Motor neuron (in vitro differentiated cells): ENCODE data around the gene FABP1. TPM values are rescaled to one million over a fixed set of nuclear protein-coding genes. Genes with fewer than 3 reads are reported as not detected.

ENCODE experiments used
- ATAC-seq, 8 experiments: fragments of 200-7000 bp; cut with Tn5 transposase; replicated peaks in 6 of 8; 2 replicates each; pipeline ENCODE4 v1.8.0; 2021; ENCODE audit warnings: mild to moderate bottlenecking in 8 of 8, moderate library complexity in 8 of 8
- H3K27ac ChIP-seq, 2 donors: fragments of 250-450 bp; sonication (Bioruptor Pico); 2 replicates each; pipeline ENCODE4 v1.9.0; 2021; ENCODE audit warnings: antibody characterized with exemption in 2 of 2, mild to moderate bottlenecking in 2 of 2, moderate library complexity in 1 of 2
- H3K4me1 ChIP-seq, 2 donors: fragments of 250-450 bp; sonication (Bioruptor Pico); replicated peaks in 1 of 2; 2 replicates each; pipeline ENCODE4 v1.6.1; 2021; ENCODE audit warnings: antibody characterized with exemption in 2 of 2, mild to moderate bottlenecking in 2 of 2, moderate library complexity in 1 of 2
- H3K4me3 ChIP-seq, 5 donors: fragments of 250-450 bp; sonication (Bioruptor Pico); 2 replicates each; pipeline ENCODE4 v1.9.0; 2021; ENCODE audit warnings: antibody characterized with exemption in 5 of 5, mild to moderate bottlenecking in 5 of 5, moderate library complexity in 4 of 5
- WGBS, 10 experiments: fragments of 450-650 bp; shearing (Covaris generic); methylation state at CpG; one replicate each; pipeline ENCODE4 v1.0.0; 2022; 5-methylcytosine and 5-hydroxymethylcytosine counted together
- in situ Hi-C, 9 experiments: fragments of 400-800 bp; cut with MboI; loops; one replicate each; pipeline ENCODE4 v1.15.0; 2021; ENCODE audit warnings: low sequenced_read_pairs in 9 of 9, low pct_unique_long_range_greater_than_20kb in 2 of 9; ENCODE audit not compliant: unreplicated experiment in 9 of 9
- total RNA-seq, 8 experiments: library from RNA; unstranded; fragments of 300-600 nt; gene quantifications; 2 replicates each; pipeline versions ENCODE4 v1.2.3 to v1.2.4, GENCODE V29; 2022

Gene FABP1
- under 1 TPM in 5 of 8 experiments, not detected in 3; 0.23 to 0.85 (median 0.43) TPM for total RNA-seq

DNA sequence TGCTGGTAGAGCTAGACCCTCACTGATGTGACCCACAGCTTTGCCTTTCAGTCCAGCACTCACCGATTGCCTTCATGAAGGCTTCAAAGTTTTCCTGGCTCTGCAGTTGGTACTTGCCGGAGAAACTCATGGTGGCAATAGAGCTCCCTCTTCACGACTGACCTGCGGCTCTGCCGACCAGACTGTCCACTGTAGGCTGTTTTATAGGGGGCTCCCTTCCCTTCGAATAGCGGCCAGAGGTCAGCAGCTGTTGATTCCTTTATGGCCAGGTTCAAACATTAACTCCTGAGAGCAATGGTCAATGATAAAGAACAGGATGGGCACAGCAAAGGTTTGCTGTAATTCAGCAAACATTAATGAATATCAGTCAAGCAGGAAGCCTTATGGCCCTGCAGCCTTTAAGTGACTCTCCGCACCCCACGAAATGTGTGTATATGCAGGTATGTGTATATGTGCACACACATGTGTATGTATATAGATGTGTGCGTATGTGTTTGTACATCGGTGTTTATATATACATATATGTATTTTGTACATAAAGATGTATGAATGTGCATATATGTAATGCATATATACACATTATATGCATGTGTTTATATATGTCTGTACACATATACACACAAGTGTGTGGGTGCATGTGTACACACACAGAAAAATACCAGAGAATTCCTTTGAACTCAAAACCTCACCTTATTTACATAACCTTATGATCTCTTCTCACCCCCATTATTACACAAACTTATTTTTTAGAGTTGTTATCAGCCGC, at the start of gene FABP1:
Gene FABP1 (minus strand): TSS at position 175 of the 766 bp plus-strand sequence. CDS start 45 bp downstream, at position 130.
- in situ Hi-C loops, result no loop called here
- no peak within 1 kb of the TSS for H3K4me3 ChIP-seq
- no peak within 1 kb of the TSS for H3K27ac ChIP-seq
- H3K4me1 ChIP-seq, result peaks cover 2 to 6% of the 10 kb centered on the region in 2 donors
- WGBS, 10 experiments, result 17 to 67% (median 47%) methylated on average over 1 to 10 of the region's 12 CpGs; no CpG with 5 or more reads in 3 of the 10 experiments
- no peak for ATAC-seq

DNA sequence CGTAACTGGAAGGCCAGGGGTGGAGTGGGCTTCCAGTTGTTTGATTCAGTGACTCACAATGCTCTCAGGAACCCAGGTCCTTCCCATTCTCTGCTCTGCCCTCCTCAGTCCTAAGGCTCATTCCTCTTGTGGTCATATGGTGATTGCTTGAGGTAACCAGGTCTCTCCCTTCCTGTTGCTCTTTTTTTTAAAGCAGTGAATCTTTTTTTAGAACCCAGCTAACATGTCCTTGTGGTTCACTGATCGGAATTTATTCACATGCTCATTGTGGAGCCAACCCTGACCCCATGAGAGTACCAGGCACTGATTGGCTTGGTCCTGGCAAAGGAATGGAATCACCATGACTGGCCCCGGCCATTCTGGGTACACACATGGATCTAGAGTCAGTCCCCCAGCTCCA, 49.7 kb upstream of the FABP1 start:
- WGBS, 10 experiments, result 0 to 100% (median 68%) methylated on average over 1 to 3 of the region's 3 CpGs; no CpG with 5 or more reads in 2 of the 10 experiments
- peak in 3 of 8 experiments; percentile 49 to 93 (median 91) for ATAC-seq

DNA sequence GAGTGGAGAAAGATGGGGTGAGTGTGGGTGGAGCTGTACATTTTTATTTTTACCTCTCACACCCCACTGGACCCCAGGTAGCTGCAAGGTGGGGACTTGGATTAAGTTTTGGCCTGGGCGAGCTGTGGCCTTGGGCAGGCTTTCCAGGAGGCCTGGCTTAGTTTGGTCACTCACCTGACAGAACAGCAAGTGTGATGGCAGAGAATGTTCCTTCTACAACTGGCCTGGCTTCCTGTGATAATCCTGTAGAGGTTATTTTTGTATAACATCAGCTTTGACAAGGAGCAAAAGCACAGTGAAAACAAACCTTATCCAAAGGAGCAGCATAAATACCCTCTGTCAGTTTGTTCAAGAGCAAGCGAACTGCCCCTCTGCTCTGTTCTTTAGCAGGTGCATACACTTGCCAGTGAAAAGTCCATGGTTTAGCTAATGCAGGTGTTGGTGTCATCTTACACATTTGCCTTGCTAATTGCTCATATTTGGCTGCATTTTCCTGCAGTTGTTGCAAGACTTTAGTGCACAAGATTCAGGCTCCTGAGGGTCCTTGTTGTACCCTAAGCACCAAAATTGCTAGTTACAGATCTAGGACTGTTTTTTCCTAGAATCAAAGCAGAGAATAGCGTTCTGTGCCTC, 48.6 kb upstream of the FABP1 start:
- no peak overlapping the region for H3K27ac ChIP-seq
- in situ Hi-C loops, result loop anchor here in 1 of 9 experiments (25.0 kb wide), 1 partner anchor 111 kb away; no protein-coding TSS in a partner anchor
- WGBS, 10 experiments, result 0 to 83% (median 40%) methylated on average over 1 to 2 of the region's 3 CpGs; no CpG with 5 or more reads in 1 of the 10 experiments
- no peak overlapping the region for H3K4me3 ChIP-seq
- no peaks in the 10 kb centered on the region for H3K4me1 ChIP-seq
- peak in 1 of 8 experiments; percentile 31 for ATAC-seq

More for the DNA sequence above, 49.7 kb upstream of the FABP1 start:
- Histone ChIP-seq H3K27ac (no peak overlapping the region), H3K4me1 (no peaks in the 10 kb centered on the region), H3K4me3 (no peak overlapping the region)
- in situ Hi-C loops, result loop anchor here in 1 of 9 experiments (25.0 kb wide), 1 partner anchor 110 kb away; no protein-coding TSS in a partner anchor

DNA sequence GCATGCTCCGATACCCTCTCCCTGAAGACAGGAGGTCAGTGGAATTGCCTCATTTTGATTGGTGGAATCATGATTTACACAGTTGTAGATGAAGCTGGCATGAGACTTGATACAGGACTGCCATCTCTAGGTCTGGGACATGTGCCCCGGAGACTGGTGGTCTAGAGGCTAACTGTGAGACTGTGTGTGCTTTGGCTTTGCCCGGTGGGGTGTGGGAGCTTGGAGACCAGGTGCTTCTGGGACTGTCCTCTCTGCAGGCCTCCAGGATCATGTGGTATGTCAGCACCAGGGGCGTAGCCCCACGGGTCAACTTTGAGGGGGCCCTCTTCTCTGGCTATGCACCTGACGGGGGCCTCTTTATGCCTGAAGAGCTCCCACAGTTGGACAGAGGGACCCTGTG, 45.0 kb upstream of the FABP1 start:
- no peak for ATAC-seq
- 86 to 100% (median 93%) methylated on average over 1 to 4 of the region's 6 CpGs; no CpG with 5 or more reads in 6 of the 10 experiments for WGBS, 10 experiments
- in situ Hi-C loops, result loop anchor here in 1 of 9 experiments (25.0 kb wide), 1 partner anchor 111 kb away; the partner anchor contains the start of genes KRCC1 and SMYD1

DNA sequence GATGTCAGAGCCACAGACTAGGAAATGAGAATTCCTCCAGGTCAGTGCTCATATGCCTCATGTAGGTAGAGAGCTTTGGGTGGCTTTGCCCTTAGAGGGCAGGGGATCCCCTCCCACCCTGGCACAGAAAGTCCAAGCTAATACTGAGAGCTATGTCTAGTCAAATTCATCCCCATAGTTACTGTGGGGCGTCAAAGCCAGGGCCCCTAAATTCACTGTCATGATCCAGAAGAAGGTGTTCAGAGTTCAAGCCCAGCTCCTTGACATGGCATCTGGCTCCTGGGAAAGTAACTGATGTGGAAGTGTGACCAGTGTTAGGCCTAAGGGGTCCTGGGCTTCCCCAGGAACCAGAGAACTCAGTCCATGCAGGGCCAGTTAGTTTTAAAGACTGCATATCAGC, 44.1 kb upstream of the FABP1 start:
- in situ Hi-C loops, result loop anchor here in 1 of 9 experiments (25.0 kb wide), 1 partner anchor 110 kb away; the partner anchor contains the start of genes KRCC1 and SMYD1
- Histone ChIP-seq H3K27ac (no peak overlapping the region), H3K4me1 (peaks cover 0 to 3% of the 10 kb centered on the region in 2 donors), H3K4me3 (no peak overlapping the region)
- no peak for ATAC-seq
- WGBS, 10 experiments, result 20 to 100% (median 80%) methylated on average over 1 of the region's 1 CpG; no CpG with 5 or more reads in 6 of the 10 experiments

More for the DNA sequence above, 45.0 kb upstream of the FABP1 start:
- H3K4me3 ChIP-seq, result no peak overlapping the region
- no peak overlapping the region for H3K27ac ChIP-seq
- H3K4me1 ChIP-seq, result peaks cover 0 to 3% of the 10 kb centered on the region in 2 donors

DNA sequence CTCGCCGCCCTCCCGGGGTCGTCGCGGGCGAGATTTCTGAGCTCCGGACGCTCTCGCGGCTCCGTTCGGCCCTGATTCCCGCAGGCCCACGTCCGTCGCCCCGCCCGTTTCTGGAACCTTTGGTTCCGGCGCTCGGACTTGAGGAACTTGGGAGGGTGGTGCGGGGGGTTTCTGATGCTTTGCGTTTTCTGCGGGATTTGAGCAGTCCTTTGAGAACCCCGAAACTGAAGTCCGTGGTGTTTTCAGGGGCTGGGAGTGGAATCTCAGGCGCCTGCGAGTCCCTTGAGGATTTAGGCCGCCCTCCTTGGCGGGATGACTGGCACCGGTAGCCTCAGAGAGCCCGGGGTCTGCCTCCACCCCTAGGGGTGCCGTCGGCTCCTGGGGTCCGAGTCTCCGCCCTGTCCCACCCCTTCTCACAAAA, 42.6 kb upstream of the FABP1 start:
- Histone ChIP-seq H3K4me3 (peak overlapping the region; percentile 42 to 64 (median 59)), H3K4me1 (peaks cover 0 to 3% of the 10 kb centered on the region in 2 donors), H3K27ac (no peak overlapping the region)
- WGBS, 10 experiments, result 0 to 13% (median 0%) methylated on average over 4 to 6 of the region's 37 CpGs; no CpG with 5 or more reads in 7 of the 10 experiments
- in situ Hi-C loops, result loop anchor here in 1 of 9 experiments (25.0 kb wide), 1 partner anchor 108 kb away; the partner anchor contains the start of genes KRCC1 and SMYD1
- ATAC-seq, result peak; percentile 61 to 76 (median 70)

DNA sequence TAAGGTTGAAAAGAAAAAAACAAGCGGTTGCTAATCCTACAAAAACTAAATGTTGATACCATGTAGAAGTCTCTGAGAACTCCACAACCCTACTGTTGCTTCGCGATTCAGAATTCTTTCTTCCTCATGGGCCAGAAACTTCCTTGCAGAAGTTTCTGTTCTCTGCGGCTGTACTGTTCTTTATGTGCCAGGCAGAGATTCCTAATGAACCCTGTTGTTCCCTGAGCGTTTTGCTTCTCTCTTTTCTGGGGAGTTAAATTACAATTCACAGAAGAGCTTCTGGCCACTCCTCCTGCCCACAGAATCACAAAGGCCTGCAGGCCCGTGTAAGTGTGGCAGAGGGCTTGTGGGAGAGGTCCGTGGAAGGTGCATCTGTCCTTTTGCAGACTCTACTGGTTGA, 40.5 kb upstream of the FABP1 start:
- no peak for ATAC-seq
- 40 to 91% (median 65%) methylated on average over 1 to 7 of the region's 7 CpGs; no CpG with 5 or more reads in 2 of the 10 experiments for WGBS, 10 experiments
- in situ Hi-C loops, result loop anchor here in 2 of 9 experiments (10.0 to 25.0 kb wide), 2 partner anchors 106 to 114 kb away; partner anchors contain the start of genes KRCC1 (in 2 of the 2) and SMYD1 (in 1 of the 2)
- Histone ChIP-seq H3K4me3 (no peak overlapping the region), H3K27ac (no peak overlapping the region), H3K4me1 (peaks cover 0 to 3% of the 10 kb centered on the region in 2 donors)

DNA sequence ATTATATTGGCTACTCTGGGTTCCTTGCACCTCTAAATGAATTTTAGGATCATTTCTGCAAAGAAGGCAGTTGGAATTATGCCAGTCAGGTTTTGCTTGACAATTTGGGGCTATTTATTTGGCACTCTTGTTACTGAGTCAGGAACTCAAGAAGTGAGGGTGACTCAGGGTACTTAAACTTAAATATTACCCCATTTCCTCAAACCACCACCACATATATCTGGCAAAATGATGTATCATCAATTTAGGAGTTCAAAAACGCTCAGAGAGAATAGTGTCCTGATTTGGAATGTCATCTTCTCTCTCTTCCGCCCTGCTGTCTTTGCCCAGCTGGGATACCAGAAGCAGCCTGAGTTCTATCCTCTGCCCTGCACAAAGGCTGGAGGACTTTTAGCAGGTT, 39.9 kb upstream of the FABP1 start:
- Histone ChIP-seq H3K4me3 (no peak overlapping the region), H3K27ac (no peak overlapping the region), H3K4me1 (peaks cover 0 to 3% of the 10 kb centered on the region in 2 donors)
- WGBS, 10 experiments, result 79 to 100% (median 93%) methylated on average over 1 to 2 of the region's 2 CpGs; no CpG with 5 or more reads in 5 of the 10 experiments
- in situ Hi-C loops, result loop anchor here in 2 of 9 experiments (10.0 to 25.0 kb wide), 2 partner anchors 105 to 113 kb away; partner anchors contain the start of genes KRCC1 (in 2 of the 2) and SMYD1 (in 1 of the 2)
- ATAC-seq, result no peak

DNA sequence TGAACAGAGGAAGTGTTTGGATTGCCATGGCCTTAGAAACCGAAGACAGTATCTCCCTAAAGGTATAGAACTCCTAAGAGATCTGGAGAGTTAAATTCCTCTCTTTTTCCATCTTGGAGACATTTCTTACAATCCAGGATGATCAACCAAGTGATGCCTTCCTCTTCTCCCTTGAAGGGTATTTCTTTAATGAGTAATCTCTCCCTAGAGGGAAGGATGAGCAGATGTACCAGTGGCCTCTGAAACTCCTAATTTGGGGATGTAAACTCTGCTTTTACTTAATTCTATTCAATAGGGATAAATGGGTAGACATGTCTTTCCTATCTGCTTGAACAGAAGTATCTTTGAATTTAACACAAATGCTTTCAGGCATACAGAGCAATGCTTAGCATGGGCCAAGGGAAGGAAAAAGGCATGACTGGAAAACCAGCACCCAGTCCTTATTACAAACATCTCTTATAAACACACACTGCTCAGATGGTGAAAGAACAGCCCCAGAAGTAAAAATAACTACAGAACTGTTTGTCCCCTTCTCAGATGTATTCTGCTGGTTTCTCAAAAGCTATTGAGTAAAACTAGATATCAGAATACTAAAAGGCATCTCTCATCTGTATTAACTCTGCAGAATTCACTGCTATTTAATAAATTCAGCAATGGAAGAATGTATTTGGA, 37.6 kb upstream of the FABP1 start:
- ATAC-seq, result no peak
- no peak overlapping the region for H3K4me3 ChIP-seq
- in situ Hi-C loops, result loop anchor here in 2 of 9 experiments (10.0 to 25.0 kb wide), 2 partner anchors 103 to 111 kb away; partner anchors contain the start of genes KRCC1 (in 2 of the 2) and SMYD1 (in 1 of the 2)
- 0 to 25% (median 0%) methylated on average over 1 of the region's 1 CpG; no CpG with 5 or more reads in 5 of the 10 experiments for WGBS, 10 experiments
- H3K4me1 ChIP-seq, result no peaks in the 10 kb centered on the region
- H3K27ac ChIP-seq, result no peak overlapping the region

DNA sequence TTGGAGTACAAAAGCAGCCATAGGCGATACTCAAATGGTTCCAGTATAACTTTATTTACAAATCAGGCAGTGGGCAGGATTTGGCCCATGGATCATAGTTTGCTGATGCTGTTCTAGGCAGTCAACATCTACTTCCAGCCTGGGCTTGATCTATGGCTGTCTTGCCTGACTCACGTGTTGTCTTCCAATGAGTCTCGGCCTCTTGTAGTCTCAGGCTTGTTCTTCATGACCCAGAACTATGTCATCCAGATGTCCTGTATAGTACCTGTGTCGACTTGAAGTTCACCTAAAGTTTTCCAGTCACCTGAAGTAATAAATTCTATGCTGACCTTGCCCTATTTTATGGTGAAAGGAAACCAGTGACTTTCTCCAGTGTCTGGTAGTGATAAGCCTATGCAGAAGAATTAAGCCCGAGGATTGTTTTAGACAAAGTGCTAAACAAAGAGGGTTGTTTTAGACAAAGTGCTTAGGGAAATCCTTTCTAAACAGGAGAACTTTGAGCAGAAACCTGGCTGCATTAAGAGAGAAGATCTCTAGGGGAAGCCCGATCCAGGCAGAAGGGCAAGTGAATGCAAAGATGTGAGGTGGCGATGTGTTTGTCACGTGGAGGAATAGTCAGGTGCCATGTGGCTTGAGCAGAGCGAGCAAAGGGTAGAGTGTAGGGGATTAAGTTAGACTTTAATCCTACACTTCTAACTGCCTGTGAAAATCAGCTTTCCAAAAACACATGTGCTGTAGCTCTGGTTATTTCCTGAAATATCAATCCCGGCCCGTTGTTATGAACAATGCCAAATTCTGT, 33.8 kb upstream of the FABP1 start:
- ATAC-seq, result no peak
- H3K27ac ChIP-seq, result no peak overlapping the region
- H3K4me3 ChIP-seq, result no peak overlapping the region
- WGBS, 10 experiments, result 16 to 100% (median 81%) methylated on average over 1 to 10 of the region's 11 CpGs; no CpG with 5 or more reads in 1 of the 10 experiments
- no peaks in the 10 kb centered on the region for H3K4me1 ChIP-seq
- in situ Hi-C loops, result loop anchor here in 2 of 9 experiments (10.0 to 25.0 kb wide), 2 partner anchors 99 to 107 kb away; partner anchors contain the start of genes KRCC1 (in 2 of the 2) and SMYD1 (in 1 of the 2)

DNA sequence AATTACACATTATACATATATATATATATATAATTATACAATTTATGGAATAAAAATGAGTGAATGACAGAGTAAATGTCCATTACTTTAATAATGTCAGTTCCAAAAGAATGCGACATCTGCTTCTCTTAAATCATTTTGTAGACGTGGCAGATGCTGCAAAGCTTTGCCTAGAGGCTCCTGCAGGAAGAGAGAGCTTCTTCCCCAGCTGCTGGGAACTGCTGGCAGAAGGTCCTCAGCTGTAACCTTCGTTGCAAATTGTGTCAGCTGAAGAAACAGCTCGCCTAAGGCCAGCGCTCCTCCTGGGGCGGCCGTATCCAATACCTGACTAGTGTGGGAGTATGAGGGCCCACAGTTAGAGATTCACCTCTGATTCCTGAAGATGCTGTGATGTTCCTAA, 32.7 kb upstream of the FABP1 start:
- H3K27ac ChIP-seq, result no peak overlapping the region
- no peaks in the 10 kb centered on the region for H3K4me1 ChIP-seq
- no peak overlapping the region for H3K4me3 ChIP-seq
- WGBS, 10 experiments, result 20 to 95% (median 71%) methylated on average over 1 to 5 of the region's 7 CpGs; no CpG with 5 or more reads in 3 of the 10 experiments
- in situ Hi-C loops, result loop anchor here in 2 of 9 experiments (10.0 to 25.0 kb wide), 2 partner anchors 98 to 106 kb away; partner anchors contain the start of genes KRCC1 (in 2 of the 2) and SMYD1 (in 1 of the 2)
- no peak for ATAC-seq
